ENCODE measurements around the gene DEPDC7.

GRCh38 chr11:33044285-33044756 is 28.6 kb downstream of the DEPDC7 start:
- TF ChIP-seq RAD21 (conservative IDR thresholded peaks at IDR 0.05) (no peak), EP300 (conservative IDR thresholded peaks at IDR 0.05; ENCODE audit: poor library complexity, severe bottlenecking) (no peak), REST (IDR thresholded peaks at IDR 0.05; ENCODE audit: borderline replicate concordance) (no peak), EZH2 (IDR thresholded peaks at IDR 0.05; ENCODE audit: borderline replicate concordance, insufficient read depth, low read length, poor library complexity, severe bottlenecking) (no peak), POLR2AphosphoS5 (IDR thresholded peaks at IDR 0.05) (no peak)
- TF ChIP-seq, protein P1, sequence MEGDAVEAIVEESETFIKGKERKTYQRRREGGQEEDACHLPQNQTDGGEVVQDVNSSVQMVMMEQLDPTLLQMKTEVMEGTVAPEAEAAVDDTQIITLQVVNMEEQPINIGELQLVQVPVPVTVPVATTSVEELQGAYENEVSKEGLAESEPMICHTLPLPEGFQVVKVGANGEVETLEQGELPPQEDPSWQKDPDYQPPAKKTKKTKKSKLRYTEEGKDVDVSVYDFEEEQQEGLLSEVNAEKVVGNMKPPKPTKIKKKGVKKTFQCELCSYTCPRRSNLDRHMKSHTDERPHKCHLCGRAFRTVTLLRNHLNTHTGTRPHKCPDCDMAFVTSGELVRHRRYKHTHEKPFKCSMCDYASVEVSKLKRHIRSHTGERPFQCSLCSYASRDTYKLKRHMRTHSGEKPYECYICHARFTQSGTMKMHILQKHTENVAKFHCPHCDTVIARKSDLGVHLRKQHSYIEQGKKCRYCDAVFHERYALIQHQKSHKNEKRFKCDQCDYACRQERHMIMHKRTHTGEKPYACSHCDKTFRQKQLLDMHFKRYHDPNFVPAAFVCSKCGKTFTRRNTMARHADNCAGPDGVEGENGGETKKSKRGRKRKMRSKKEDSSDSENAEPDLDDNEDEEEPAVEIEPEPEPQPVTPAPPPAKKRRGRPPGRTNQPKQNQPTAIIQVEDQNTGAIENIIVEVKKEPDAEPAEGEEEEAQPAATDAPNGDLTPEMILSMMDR (IDR thresholded peaks at IDR 0.05; ENCODE audit: poor library complexity, severe bottlenecking) = no peak
